ENCODE data around the gene KDM1B.
"Not testable (repeated sequence)": the region's sequence is repeated elsewhere in the genome, so short reads cannot be mapped to it uniquely, and the experiment has no call there.

KDM1B gene

GRCh38 chr6:18155150-18155863 lies at the start of gene KDM1B:
Gene KDM1B (plus strand): TSS chr6:18155422. CDS start chr6:18159896, 4,474 bp downstream.
- peak; percentile 81 for DNase-seq

GRCh38 chr6:18107061-18107460 lies 48.2 kb upstream of the KDM1B start:
- no peak for DNase-seq

- no peak for DNase-seq
Measured at GRCh38 chr6:18110162-18110561, 45.1 kb upstream of the KDM1B start.

GRCh38 chr6:18115356-18115755 lies 39.9 kb upstream of the KDM1B start:
- DNase-seq, result no peak

- DNase-seq, result no peak
Measured at GRCh38 chr6:18117136-18117535, 38.1 kb upstream of the KDM1B start.

GRCh38 chr6:18118330-18118729 lies 36.9 kb upstream of the KDM1B start:
- no peak for DNase-seq

GRCh38 chr6:18119236-18119635 lies 36.0 kb upstream of the KDM1B start:
- DNase-seq, result no peak

GRCh38 chr6:18121580-18122127 lies 33.6 kb upstream of the KDM1B start:
- DNase-seq, result no peak

GRCh38 chr6:18122128-18123093 lies 32.8 kb upstream of the KDM1B start, which contains the start of gene NHLRC1:
Gene NHLRC1 (minus strand): TSS chr6:18122677. CDS start chr6:18122606, 71 bp downstream.
- DNase-seq, result no peak

- no peak for DNase-seq
Measured at GRCh38 chr6:18126121-18126520, 29.1 kb upstream of the KDM1B start.

- no peak for DNase-seq
Measured at GRCh38 chr6:18132346-18132745, 22.9 kb upstream of the KDM1B start.

GRCh38 chr6:18135171-18135570 lies 20.1 kb upstream of the KDM1B start:
- no peak for DNase-seq

- DNase-seq, result no peak
Measured at GRCh38 chr6:18136260-18136659, 19.0 kb upstream of the KDM1B start.

GRCh38 chr6:18138906-18139305 lies 16.3 kb upstream of the KDM1B start:
- DNase-seq, result no peak

GRCh38 chr6:18139935-18140621 lies 15.1 kb upstream of the KDM1B start:
- no peak for DNase-seq

GRCh38 chr6:18141805-18142590 lies 13.2 kb upstream of the KDM1B start:
- DNase-seq, result no peak

- DNase-seq, result no peak
Measured at GRCh38 chr6:18142591-18142861, 12.7 kb upstream of the KDM1B start.

- no peak for DNase-seq
Measured at GRCh38 chr6:18147160-18147559, 8.1 kb upstream of the KDM1B start.

GRCh38 chr6:18147616-18148015 lies 7.6 kb upstream of the KDM1B start:
- no peak for DNase-seq

GRCh38 chr6:18148304-18149025 lies 6.8 kb upstream of the KDM1B start:
- no peak for DNase-seq

GRCh38 chr6:18151391-18151790 lies 3.8 kb upstream of the KDM1B start:
- DNase-seq, result not testable (repeated sequence)

GRCh38 chr6:18151801-18152200 lies 3.4 kb upstream of the KDM1B start:
- DNase-seq, result no peak

Measured in KG1 (cell line).